Measurements from ENCODE around the gene ARHGEF28.

Gene ARHGEF28

DNA sequence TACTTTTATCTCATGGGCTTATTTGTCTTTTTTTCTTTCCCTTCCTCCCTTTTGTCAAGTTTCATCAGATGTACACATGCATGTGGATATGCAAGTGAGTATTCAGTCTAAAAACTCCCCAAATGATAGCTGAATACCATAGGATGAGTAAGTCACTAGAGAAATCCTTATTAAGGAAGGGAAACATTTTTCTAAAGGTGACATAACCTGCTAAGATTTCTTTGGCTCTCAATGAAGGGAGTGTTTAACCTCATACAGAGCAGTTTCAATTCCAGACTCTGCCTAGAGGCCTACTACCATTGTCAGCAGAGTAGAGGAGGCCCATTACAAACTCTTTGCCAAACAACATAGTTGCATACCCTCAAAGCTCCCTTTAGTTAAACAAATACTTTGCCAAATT, 192.4 kb downstream of the ARHGEF28 start:
- H2AK5ac ChIP-seq (ENCODE audit: low read length): no peak overlapping the region
- no peak overlapping the region for H2BK12ac ChIP-seq (ENCODE audit: low read length)
- H4K91ac ChIP-seq (ENCODE audit: low read depth, low read length): no peak overlapping the region
- H3K9ac ChIP-seq (ENCODE audit: low read length): no peak overlapping the region
- no peak overlapping the region for H3K23ac ChIP-seq (ENCODE audit: low read length)
- no peak overlapping the region for H3K18ac ChIP-seq (ENCODE audit: low read length)
- H3K79me2 ChIP-seq (ENCODE audit: control insufficient read depth, insufficient read depth, low read length, poor library complexity): no peaks in the 10 kb centered on the region
- no peaks in the 10 kb centered on the region for H3K79me1 ChIP-seq (ENCODE audit: low read length)
- H2BK120ac ChIP-seq (ENCODE audit: insufficient read depth, low read length, poor library complexity): no peak overlapping the region
- H4K12ac ChIP-seq (ENCODE audit: low read depth, low read length): no peak overlapping the region
- H4K8ac ChIP-seq (ENCODE audit: low read depth, low read length): no peak overlapping the region
- no peak overlapping the region for H3K27ac ChIP-seq (ENCODE audit: low read depth, low read length)
- H3K4me2 ChIP-seq (ENCODE audit: low read length): no peak overlapping the region
- peak; percentile 1 to 57 for DNase-seq
- no peaks in the 10 kb centered on the region for H3K36me3 ChIP-seq (ENCODE audit: control insufficient read depth in 1 of 2, insufficient read depth in 2 of 2, low read length in 2 of 2)
- H3K4me1 ChIP-seq (ENCODE audit: control insufficient read depth in 1 of 2, insufficient read depth in 2 of 2, low read length in 2 of 2): no peaks in the 10 kb centered on the region
- H3K4me3 ChIP-seq (ENCODE audit: low read depth, low read length): no peak overlapping the region
- H3K27me3 ChIP-seq (ENCODE audit: insufficient read depth, low read length): no peaks in the 10 kb centered on the region
- no peak overlapping the region for H2AFZ ChIP-seq (ENCODE audit: insufficient read depth, low read length, poor library complexity)
- no peak overlapping the region for H3K14ac ChIP-seq (ENCODE audit: low read length)
- no peak overlapping the region for H2BK5ac ChIP-seq (ENCODE audit: low read depth, low read length, poor library complexity)
- H3K9me3 ChIP-seq (ENCODE audit: insufficient read depth, low read depth, low read length): no peaks in the 10 kb centered on the region
- H3K4ac ChIP-seq (ENCODE audit: low read depth, low read length): no peak overlapping the region

- Histone ChIP-seq H2BK120ac (ENCODE audit: insufficient read depth, low read length, poor library complexity) (no peak overlapping the region), H2AFZ (ENCODE audit: insufficient read depth, low read length, poor library complexity) (no peak overlapping the region), H2BK12ac (ENCODE audit: low read length) (no peak overlapping the region), H3K14ac (ENCODE audit: low read length) (no peak overlapping the region), H3K4me2 (ENCODE audit: low read length) (no peak overlapping the region), H3K79me2 (ENCODE audit: control insufficient read depth, insufficient read depth, low read length, poor library complexity) (no peaks in the 10 kb centered on the region), H3K23ac (ENCODE audit: low read length) (no peak overlapping the region), H3K9me3 (ENCODE audit: insufficient read depth, low read depth, low read length) (peaks cover 2% of the 10 kb centered on the region), H4K8ac (ENCODE audit: low read depth, low read length) (no peak overlapping the region), H2AK5ac (ENCODE audit: low read length) (no peak overlapping the region), H3K36me3 (ENCODE audit: control insufficient read depth in 1 of 2, insufficient read depth in 2 of 2, low read length in 2 of 2) (no peaks in the 10 kb centered on the region), H4K12ac (ENCODE audit: low read depth, low read length) (no peak overlapping the region), H3K9ac (ENCODE audit: low read length) (no peak overlapping the region), H3K4me1 (ENCODE audit: control insufficient read depth in 1 of 2, insufficient read depth in 2 of 2, low read length in 2 of 2) (no peaks in the 10 kb centered on the region), H3K18ac (ENCODE audit: low read length) (no peak overlapping the region), H3K4me3 (ENCODE audit: low read depth, low read length) (no peak overlapping the region), H3K79me1 (ENCODE audit: low read length) (no peaks in the 10 kb centered on the region), H3K4ac (ENCODE audit: low read depth, low read length) (no peak overlapping the region), H3K27me3 (ENCODE audit: insufficient read depth, low read length) (no peaks in the 10 kb centered on the region), H3K27ac (ENCODE audit: low read depth, low read length) (no peak overlapping the region), H2BK5ac (ENCODE audit: low read depth, low read length, poor library complexity) (no peak overlapping the region), H4K91ac (ENCODE audit: low read depth, low read length) (no peak overlapping the region)
- WGBS (ENCODE audit: extremely low coverage, insufficient coverage, insufficient read length): no CpG with 5 or more reads among the region's 2 CpGs
- DNase-seq: peak; percentile 28 to 49
Measured at GRCh38 chr5:73820326-73820725, 194.3 kb downstream of the ARHGEF28 start.

DNA sequence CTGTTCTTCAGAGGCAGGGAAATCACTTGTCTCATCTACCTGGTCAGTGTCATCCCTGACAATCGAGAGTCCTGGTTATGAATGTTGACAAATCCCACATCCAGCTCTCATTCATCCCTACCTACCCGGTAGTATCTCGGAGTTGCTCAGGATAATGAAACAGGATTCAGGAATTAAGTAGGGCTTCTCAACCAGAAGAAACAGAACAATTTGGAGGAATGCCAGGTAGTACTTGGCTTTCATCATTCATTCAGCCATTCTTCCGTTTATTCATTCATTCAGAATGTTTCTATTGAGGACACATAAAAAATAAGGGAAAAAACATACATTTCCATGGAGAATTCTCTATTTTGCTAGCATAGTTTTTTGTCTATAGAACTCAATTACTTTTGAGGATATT, 195.0 kb downstream of the ARHGEF28 start:
- Histone ChIP-seq H4K8ac (ENCODE audit: low read depth, low read length) (no peak overlapping the region), H4K91ac (ENCODE audit: low read depth, low read length) (no peak overlapping the region), H3K4me2 (ENCODE audit: low read length) (no peak overlapping the region), H3K23ac (ENCODE audit: low read length) (no peak overlapping the region), H3K79me2 (ENCODE audit: control insufficient read depth, insufficient read depth, low read length, poor library complexity) (no peaks in the 10 kb centered on the region), H2BK120ac (ENCODE audit: insufficient read depth, low read length, poor library complexity) (no peak overlapping the region), H3K27me3 (ENCODE audit: insufficient read depth, low read length) (no peaks in the 10 kb centered on the region), H3K36me3 (ENCODE audit: control insufficient read depth in 1 of 2, insufficient read depth in 2 of 2, low read length in 2 of 2) (no peaks in the 10 kb centered on the region), H3K4me1 (ENCODE audit: control insufficient read depth in 1 of 2, insufficient read depth in 2 of 2, low read length in 2 of 2) (no peaks in the 10 kb centered on the region), H3K27ac (ENCODE audit: low read depth, low read length) (no peak overlapping the region), H2AFZ (ENCODE audit: insufficient read depth, low read length, poor library complexity) (no peak overlapping the region), H3K9ac (ENCODE audit: low read length) (no peak overlapping the region), H3K14ac (ENCODE audit: low read length) (no peak overlapping the region), H2BK12ac (ENCODE audit: low read length) (no peak overlapping the region), H3K4ac (ENCODE audit: low read depth, low read length) (no peak overlapping the region), H2BK5ac (ENCODE audit: low read depth, low read length, poor library complexity) (no peak overlapping the region), H2AK5ac (ENCODE audit: low read length) (no peak overlapping the region), H3K79me1 (ENCODE audit: low read length) (no peaks in the 10 kb centered on the region), H4K12ac (ENCODE audit: low read depth, low read length) (no peak overlapping the region), H3K9me3 (ENCODE audit: insufficient read depth, low read depth, low read length) (peaks cover 2% of the 10 kb centered on the region), H3K18ac (ENCODE audit: low read length) (no peak overlapping the region), H3K4me3 (ENCODE audit: low read depth, low read length) (no peak overlapping the region)
- DNase-seq: no peak
- no CpG with 5 or more reads among the region's 4 CpGs for WGBS (ENCODE audit: extremely low coverage, insufficient coverage, insufficient read length)

GRCh38 chr5:73822278-73822988, 196.4 kb downstream of the ARHGEF28 start:
- Histone ChIP-seq H2AFZ (ENCODE audit: insufficient read depth, low read length, poor library complexity) (no peak overlapping the region), H3K9me3 (ENCODE audit: insufficient read depth, low read depth, low read length) (peaks cover 2% of the 10 kb centered on the region), H3K36me3 (ENCODE audit: control insufficient read depth in 1 of 2, insufficient read depth in 2 of 2, low read length in 2 of 2) (no peaks in the 10 kb centered on the region), H3K23ac (ENCODE audit: low read length) (no peak overlapping the region), H3K4me2 (ENCODE audit: low read length) (no peak overlapping the region), H3K4ac (ENCODE audit: low read depth, low read length) (no peak overlapping the region), H3K27me3 (ENCODE audit: insufficient read depth, low read length) (no peaks in the 10 kb centered on the region), H3K14ac (ENCODE audit: low read length) (no peak overlapping the region), H2BK12ac (ENCODE audit: low read length) (no peak overlapping the region), H3K79me1 (ENCODE audit: low read length) (no peaks in the 10 kb centered on the region), H4K8ac (ENCODE audit: low read depth, low read length) (no peak overlapping the region), H4K12ac (ENCODE audit: low read depth, low read length) (no peak overlapping the region), H2BK5ac (ENCODE audit: low read depth, low read length, poor library complexity) (no peak overlapping the region), H3K27ac (ENCODE audit: low read depth, low read length) (no peak overlapping the region), H3K4me1 (ENCODE audit: control insufficient read depth in 1 of 2, insufficient read depth in 2 of 2, low read length in 2 of 2) (no peaks in the 10 kb centered on the region), H3K9ac (ENCODE audit: low read length) (no peak overlapping the region), H3K4me3 (ENCODE audit: low read depth, low read length) (no peak overlapping the region), H3K79me2 (ENCODE audit: control insufficient read depth, insufficient read depth, low read length, poor library complexity) (no peaks in the 10 kb centered on the region), H2BK120ac (ENCODE audit: insufficient read depth, low read length, poor library complexity) (no peak overlapping the region), H4K91ac (ENCODE audit: low read depth, low read length) (no peak overlapping the region), H2AK5ac (ENCODE audit: low read length) (no peak overlapping the region), H3K18ac (ENCODE audit: low read length) (no peak overlapping the region)
- no CpG with 5 or more reads among the region's 2 CpGs for WGBS (ENCODE audit: extremely low coverage, insufficient coverage, insufficient read length)
- DNase-seq: no peak

All from trophoblast cell (in vitro differentiated cells and primary cell).